Astrocyte (in vitro differentiated cells and primary cell): ENCODE data around the gene PAF1.

ENCODE experiments used
- EZH2 ChIP-seq: IDR thresholded peaks from 2 replicates; pipeline ENCODE4 v1.6.1; 2012; ENCODE audit warnings: mild to moderate bottlenecking, low read length, inconsistent platforms; ENCODE audit not compliant: insufficient read depth
- TF ChIP-seq, protein P1 (sequence below): IDR thresholded peaks from 2 replicates; pipeline ENCODE4 v1.5.1; 2011; ENCODE audit warnings: low read depth, mild to moderate bottlenecking, inconsistent platforms, low read length, moderate library complexity; ENCODE audit not compliant: insufficient read depth

DNA sequence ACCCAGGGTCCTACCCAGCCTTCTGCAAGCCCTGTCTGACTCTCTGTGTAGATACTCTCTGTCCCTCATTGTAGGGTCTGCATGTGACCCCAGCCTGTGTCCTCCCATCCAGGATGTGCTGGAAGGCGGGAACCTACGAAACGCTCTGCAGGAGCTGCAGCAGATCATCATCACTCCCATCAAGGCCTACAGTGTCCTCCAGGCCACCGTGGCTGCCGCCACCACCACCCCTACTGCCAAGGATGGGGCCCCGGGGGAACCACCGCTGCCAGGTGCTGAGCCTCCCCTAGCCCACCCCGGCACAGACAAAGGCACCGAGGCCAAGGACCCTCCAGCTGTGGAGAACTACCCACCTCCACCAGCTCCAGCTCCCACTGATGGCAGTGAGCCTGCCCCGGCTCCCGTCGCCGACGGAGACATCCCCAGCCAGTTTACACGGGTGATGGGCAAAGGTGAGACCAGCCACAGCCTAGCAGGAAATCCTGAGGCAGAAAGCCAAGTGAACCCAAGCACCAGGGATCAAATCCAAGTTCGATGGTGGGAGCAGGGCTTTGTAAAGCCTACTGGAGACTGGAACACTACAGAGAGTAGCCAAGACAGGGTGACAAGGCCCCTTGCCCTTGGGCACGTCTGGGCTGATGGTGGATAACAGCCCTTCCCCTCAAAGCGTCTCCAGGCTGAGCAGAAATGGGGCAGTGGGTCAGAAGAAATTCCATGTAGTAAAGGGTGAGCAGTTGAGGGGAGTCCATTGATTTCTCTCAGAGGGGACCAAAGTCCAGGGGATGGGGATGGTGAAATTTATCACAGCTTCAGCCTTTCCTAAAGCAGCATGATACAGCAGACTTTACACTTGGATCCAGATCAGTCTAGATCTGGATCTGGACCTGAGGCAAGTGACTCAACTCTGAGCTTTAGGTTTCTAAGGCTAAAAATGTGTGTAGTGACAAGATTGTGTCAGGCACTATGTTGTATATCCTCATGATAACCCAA lies 13.2 kb downstream of the PAF1 start:
- TF ChIP-seq, protein P1, sequence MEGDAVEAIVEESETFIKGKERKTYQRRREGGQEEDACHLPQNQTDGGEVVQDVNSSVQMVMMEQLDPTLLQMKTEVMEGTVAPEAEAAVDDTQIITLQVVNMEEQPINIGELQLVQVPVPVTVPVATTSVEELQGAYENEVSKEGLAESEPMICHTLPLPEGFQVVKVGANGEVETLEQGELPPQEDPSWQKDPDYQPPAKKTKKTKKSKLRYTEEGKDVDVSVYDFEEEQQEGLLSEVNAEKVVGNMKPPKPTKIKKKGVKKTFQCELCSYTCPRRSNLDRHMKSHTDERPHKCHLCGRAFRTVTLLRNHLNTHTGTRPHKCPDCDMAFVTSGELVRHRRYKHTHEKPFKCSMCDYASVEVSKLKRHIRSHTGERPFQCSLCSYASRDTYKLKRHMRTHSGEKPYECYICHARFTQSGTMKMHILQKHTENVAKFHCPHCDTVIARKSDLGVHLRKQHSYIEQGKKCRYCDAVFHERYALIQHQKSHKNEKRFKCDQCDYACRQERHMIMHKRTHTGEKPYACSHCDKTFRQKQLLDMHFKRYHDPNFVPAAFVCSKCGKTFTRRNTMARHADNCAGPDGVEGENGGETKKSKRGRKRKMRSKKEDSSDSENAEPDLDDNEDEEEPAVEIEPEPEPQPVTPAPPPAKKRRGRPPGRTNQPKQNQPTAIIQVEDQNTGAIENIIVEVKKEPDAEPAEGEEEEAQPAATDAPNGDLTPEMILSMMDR: no peak
- no peak for TF ChIP-seq EZH2
